Body of pancreas (tissue), 4 donors: Measurements from ENCODE around the gene ABHD3.

Experiments used
- POLR2A ChIP-seq, 3 donors: fragments of 450-650 bp; IDR thresholded peaks; one replicate each; pipeline ENCODE4 v1.6.1; 2016; ENCODE audit warnings: antibody characterized with exemption in 3 of 3, mild to moderate bottlenecking in 2 of 3
- TF ChIP-seq, protein P1 (sequence below), 7 experiments: fragments of 450-650 bp in 4 of 7; fragments of 200-600 bp in 3 of 7; sonication (generic) in 3 of 7; IDR thresholded peaks; one replicate each; pipeline ENCODE4 v1.5.1; 2016 to 2019; ENCODE audit warnings: antibody characterized with exemption in 7 of 7

DNA sequence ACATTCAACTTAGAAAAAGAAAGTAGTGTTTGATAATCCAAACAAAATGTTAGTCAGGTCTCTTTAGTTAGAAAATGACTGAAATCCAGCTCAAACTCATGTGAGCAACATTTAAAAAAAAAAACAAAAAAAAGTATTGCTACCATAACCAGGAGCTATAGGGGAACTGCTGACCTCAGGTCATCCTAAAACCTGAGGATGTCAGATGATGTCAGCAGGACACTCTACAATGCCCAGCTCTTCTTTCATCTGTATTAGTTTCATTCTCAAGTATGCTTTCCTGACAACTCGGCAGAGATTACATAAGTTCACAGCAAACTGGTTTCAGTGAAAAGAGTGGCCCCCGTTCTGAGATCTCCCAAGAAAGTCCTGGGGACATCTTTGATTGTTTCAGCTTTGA is 99.9 kb downstream of the ABHD3 start:
- TF ChIP-seq, protein P1, sequence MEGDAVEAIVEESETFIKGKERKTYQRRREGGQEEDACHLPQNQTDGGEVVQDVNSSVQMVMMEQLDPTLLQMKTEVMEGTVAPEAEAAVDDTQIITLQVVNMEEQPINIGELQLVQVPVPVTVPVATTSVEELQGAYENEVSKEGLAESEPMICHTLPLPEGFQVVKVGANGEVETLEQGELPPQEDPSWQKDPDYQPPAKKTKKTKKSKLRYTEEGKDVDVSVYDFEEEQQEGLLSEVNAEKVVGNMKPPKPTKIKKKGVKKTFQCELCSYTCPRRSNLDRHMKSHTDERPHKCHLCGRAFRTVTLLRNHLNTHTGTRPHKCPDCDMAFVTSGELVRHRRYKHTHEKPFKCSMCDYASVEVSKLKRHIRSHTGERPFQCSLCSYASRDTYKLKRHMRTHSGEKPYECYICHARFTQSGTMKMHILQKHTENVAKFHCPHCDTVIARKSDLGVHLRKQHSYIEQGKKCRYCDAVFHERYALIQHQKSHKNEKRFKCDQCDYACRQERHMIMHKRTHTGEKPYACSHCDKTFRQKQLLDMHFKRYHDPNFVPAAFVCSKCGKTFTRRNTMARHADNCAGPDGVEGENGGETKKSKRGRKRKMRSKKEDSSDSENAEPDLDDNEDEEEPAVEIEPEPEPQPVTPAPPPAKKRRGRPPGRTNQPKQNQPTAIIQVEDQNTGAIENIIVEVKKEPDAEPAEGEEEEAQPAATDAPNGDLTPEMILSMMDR (IDR thresholded peaks at IDR 0.05), result no peak
- TF ChIP-seq POLR2A (IDR thresholded peaks at IDR 0.05), result no peak
